ENCODE results near the gene TMEM161A. TPM values are rescaled to one million over a fixed set of nuclear protein-coding genes. Genes with fewer than 3 reads are reported as not detected.

TMEM161A gene
- total RNA-seq, 1 experiment from 2014 or later = 76.0 TPM

DNA sequence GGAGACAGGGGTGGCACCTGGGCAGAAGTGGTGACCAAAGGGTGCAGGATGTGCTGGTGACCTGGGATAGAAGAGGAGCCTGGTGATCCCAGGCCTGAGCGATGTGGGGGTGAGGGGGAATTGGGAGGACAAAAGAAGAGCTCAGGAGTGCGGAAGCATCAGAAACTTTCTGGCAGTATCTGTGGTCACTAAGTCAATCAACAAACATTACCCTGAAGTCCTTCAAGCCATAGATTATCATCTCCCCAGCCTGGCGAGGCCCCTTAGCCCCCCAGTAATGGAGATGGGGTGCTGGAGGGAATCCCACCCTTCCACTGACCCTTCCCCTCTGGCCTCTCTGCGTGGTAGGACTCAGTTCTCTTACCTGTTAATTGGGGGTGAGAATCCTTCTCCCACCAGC is 21.3 kb upstream of the TMEM161A start:
- Histone ChIP-seq H3K27ac (ENCODE audit: low read depth, low read length) (no peak overlapping the region), H4K20me1 (ENCODE audit: insufficient read depth) (no peaks in the 10 kb centered on the region), H3K4me3 (replicated peaks in 1 of 2; ENCODE audit: low read depth in 1 of 2, low read length in 2 of 2) (no peak overlapping the region), H3K36me3 (ENCODE audit: control insufficient read depth in 1 of 2, insufficient read depth in 2 of 2, low read length in 2 of 2) (no peaks in the 10 kb centered on the region), H2AFZ (ENCODE audit: low read depth, low read length, poor library complexity, severe bottlenecking) (no peak overlapping the region), H3K4me1 (ENCODE audit: control insufficient read depth in 1 of 2, insufficient read depth in 2 of 2, low read length in 2 of 2) (no peaks in the 10 kb centered on the region), H3K9ac (ENCODE audit: low read length) (no peak overlapping the region), H3K27me3 (ENCODE audit: insufficient read depth, low read length) (no peaks in the 10 kb centered on the region), H3K9me2 (ENCODE audit: insufficient read depth) (no peaks in the 10 kb centered on the region), H3K4me2 (ENCODE audit: low read length) (no peak overlapping the region), H3K79me2 (ENCODE audit: insufficient read depth, low read length) (no peaks in the 10 kb centered on the region), H3K9me3 (ENCODE audit: control insufficient read depth in 1 of 2, insufficient read depth in 1 of 2, low read depth in 1 of 2, low read length in 2 of 2) (no peaks in the 10 kb centered on the region)
- ATAC-seq = no peak
- ChIA-PET POLR2A (no interaction called here), RAD21 (ENCODE audit: low non-redundant PET in 1 of 2, low total read pairs in 2 of 2, uncharacterized antibody in 2 of 2, unreplicated experiment in 2 of 2) (no interaction called here), CTCF (no interaction called here)
- TF ChIP-seq CBX3 (IDR thresholded peaks at IDR 0.05; ENCODE audit: low read depth) (no peak), TCF7L2 (IDR thresholded peaks at IDR 0.05; ENCODE audit: borderline replicate concordance, extremely low read depth, insufficient read depth, insufficient read length) (no peak), RAD21 (IDR thresholded peaks at IDR 0.05; ENCODE audit: low read depth) (no peak), EZH2 (IDR thresholded peaks at IDR 0.05) (no peak), POLR2A (IDR thresholded peaks at IDR 0.05; ENCODE audit: borderline replicate concordance, extremely low read depth, insufficient read depth, insufficient read length) (no peak), CEBPB (IDR thresholded peaks at IDR 0.05; ENCODE audit: low read depth) (no peak), ZFX (IDR thresholded peaks at IDR 0.05) (no peak)
- TF ChIP-seq, protein P1, sequence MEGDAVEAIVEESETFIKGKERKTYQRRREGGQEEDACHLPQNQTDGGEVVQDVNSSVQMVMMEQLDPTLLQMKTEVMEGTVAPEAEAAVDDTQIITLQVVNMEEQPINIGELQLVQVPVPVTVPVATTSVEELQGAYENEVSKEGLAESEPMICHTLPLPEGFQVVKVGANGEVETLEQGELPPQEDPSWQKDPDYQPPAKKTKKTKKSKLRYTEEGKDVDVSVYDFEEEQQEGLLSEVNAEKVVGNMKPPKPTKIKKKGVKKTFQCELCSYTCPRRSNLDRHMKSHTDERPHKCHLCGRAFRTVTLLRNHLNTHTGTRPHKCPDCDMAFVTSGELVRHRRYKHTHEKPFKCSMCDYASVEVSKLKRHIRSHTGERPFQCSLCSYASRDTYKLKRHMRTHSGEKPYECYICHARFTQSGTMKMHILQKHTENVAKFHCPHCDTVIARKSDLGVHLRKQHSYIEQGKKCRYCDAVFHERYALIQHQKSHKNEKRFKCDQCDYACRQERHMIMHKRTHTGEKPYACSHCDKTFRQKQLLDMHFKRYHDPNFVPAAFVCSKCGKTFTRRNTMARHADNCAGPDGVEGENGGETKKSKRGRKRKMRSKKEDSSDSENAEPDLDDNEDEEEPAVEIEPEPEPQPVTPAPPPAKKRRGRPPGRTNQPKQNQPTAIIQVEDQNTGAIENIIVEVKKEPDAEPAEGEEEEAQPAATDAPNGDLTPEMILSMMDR (IDR thresholded peaks at IDR 0.05 in 2 of 3, conservative IDR thresholded peaks at IDR 0.05 in 1 of 3; ENCODE audit: borderline replicate concordance in 1 of 3, insufficient read depth in 1 of 3, low read depth in 2 of 3, low read length in 2 of 3) = no peak
- TF ChIP-seq, protein P2, sequence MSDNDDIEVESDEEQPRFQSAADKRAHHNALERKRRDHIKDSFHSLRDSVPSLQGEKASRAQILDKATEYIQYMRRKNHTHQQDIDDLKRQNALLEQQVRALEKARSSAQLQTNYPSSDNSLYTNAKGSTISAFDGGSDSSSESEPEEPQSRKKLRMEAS (IDR thresholded peaks at IDR 0.05) = no peak
- TF ChIP-seq, protein P3, sequence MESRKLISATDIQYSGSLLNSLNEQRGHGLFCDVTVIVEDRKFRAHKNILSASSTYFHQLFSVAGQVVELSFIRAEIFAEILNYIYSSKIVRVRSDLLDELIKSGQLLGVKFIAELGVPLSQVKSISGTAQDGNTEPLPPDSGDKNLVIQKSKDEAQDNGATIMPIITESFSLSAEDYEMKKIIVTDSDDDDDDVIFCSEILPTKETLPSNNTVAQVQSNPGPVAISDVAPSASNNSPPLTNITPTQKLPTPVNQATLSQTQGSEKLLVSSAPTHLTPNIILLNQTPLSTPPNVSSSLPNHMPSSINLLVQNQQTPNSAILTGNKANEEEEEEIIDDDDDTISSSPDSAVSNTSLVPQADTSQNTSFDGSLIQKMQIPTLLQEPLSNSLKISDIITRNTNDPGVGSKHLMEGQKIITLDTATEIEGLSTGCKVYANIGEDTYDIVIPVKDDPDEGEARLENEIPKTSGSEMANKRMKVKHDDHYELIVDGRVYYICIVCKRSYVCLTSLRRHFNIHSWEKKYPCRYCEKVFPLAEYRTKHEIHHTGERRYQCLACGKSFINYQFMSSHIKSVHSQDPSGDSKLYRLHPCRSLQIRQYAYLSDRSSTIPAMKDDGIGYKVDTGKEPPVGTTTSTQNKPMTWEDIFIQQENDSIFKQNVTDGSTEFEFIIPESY (IDR thresholded peaks at IDR 0.05; ENCODE audit: extremely low read depth, insufficient replicate concordance, low read length) = no peak
- no TSS peak for BruUV-seq (replicated peaks)
- no peak for DNase-seq (ENCODE audit: low read depth, low spot score)
- intact Hi-C loops (cut with micrococcal nuclease) = no loop called here
